ENCODE data around the gene TMEM203.

Gene TMEM203

DNA sequence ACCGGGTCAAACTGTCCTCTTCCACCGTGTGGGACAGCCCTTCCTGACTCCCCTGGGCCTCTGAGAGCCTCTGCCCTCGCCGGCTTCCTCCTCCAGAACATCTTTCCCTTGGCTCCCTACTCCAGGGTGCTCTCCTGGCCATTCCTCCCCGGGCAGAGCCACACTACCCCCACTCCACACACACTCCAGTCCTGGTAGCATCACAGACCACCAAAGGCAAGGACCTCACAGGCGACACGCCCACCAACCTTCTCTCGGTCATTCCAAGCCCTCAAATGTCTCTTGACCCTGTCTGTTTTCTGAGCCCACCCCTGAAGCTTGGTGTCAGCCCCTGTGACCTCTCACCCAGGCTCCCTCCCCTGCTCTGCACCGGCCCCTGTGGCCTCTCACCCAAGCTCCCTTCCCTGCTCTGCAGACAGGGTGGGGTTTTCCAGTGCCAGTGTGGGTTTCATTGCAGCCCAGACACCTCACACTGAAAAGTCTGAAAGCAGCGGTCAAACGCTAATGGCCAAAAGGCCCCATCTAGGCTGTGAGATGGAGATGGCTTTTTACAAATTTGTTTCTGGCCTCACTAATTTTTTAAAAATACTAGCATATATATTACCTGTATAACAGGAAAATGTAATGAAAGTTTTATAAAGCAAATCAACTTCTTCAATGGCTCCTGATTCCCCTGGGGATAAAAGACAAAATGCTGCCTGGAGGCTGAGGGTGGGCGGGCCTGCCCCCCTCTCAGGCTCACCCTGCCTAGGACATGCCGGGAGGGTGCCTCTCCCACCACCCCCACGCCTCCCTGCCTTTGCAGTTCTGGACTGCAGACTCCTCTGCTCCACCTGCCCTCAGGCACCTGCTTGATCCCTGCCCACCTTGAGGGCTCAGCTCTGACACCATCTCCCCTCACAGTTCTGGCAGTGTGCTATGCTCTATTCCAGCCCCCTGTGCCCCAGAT is 46.1 kb downstream of the TMEM203 start:
- TF ChIP-seq, protein P1, sequence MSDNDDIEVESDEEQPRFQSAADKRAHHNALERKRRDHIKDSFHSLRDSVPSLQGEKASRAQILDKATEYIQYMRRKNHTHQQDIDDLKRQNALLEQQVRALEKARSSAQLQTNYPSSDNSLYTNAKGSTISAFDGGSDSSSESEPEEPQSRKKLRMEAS (IDR thresholded peaks at IDR 0.05) = no peak
- no peak for TF ChIP-seq YY1 (IDR thresholded peaks at IDR 0.05; ENCODE audit: low read depth)
- no peak for TF ChIP-seq FOXM1 (IDR thresholded peaks at IDR 0.05; ENCODE audit: borderline replicate concordance, low read depth)

DNA sequence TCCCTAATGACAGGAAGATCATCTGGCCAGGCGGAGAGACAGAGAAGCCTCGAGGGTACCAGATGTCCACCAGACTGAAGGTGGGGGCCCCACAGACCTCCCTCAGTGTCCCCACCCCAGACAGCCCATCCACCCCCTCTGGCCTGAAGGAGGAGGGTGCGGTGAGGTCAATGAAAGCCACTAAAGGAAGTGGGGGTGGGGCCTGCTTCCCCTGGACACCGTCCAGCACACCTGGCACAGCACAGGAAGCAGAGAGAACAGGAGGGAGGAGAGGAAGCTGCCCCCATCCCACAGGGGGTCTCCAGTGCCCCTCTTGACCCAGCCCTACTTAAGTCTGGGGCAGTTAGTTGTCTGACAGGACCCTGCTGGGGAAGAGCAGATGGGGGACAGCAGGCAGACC is 46.8 kb downstream of the TMEM203 start:
- TF ChIP-seq, protein P1 (IDR thresholded peaks at IDR 0.05) = no peak
- TF ChIP-seq EP300 (IDR thresholded peaks at IDR 0.05; ENCODE audit: borderline replicate concordance) = no peak
- TF ChIP-seq TEAD4 (IDR thresholded peaks at IDR 0.05) = no peak
- TF ChIP-seq TCF12 (IDR thresholded peaks at IDR 0.05; ENCODE audit: low read depth) = no peak
- TF ChIP-seq RAD21 (IDR thresholded peaks at IDR 0.05; ENCODE audit: low read depth) = no peak

DNA sequence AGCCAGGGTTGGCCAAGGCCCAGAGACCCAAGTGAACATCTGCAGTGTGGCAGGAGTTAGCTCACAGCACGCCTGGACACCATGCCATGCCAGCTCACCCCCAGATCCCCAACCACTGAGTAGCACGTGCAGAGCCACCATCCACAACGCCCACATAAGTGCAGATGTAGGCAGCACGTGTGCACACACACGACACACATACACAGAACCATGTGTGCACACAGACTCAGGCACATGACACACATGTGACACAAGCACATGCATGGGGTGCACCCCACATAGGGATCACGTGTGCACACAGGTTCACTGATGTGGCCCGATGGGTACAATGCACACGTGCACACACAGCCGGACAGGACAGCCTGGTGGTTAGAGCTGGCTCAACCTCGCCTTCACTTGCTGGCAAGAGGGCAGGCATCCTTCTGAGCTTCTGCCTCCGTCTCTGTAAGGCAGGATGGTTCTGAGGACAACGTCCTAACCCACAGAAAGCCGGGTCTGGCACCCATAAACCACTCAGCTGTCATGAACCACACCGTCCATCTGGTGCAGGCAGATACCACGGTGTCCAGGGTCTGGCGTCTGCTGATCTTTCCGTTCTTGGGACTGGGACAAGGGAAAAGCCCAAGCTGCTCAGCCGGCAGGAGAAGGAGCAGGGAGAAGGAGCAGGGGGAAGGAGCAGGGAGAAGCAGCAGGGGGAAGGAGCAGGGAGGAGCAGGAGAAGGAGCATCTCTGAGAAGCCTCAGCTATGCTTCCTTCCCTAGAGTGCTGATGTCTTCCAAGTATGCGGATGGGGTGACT is 47.6 kb downstream of the TMEM203 start:
- TF ChIP-seq RAD21 (IDR thresholded peaks at IDR 0.05; ENCODE audit: low read depth) (no peak), EP300 (IDR thresholded peaks at IDR 0.05; ENCODE audit: borderline replicate concordance) (no peak), YY1 (IDR thresholded peaks at IDR 0.05; ENCODE audit: low read depth) (no peak)
- TF ChIP-seq, protein P2, sequence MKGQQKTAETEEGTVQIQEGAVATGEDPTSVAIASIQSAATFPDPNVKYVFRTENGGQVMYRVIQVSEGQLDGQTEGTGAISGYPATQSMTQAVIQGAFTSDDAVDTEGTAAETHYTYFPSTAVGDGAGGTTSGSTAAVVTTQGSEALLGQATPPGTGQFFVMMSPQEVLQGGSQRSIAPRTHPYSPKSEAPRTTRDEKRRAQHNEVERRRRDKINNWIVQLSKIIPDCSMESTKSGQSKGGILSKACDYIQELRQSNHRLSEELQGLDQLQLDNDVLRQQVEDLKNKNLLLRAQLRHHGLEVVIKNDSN (IDR thresholded peaks at IDR 0.05) = no peak

DNA sequence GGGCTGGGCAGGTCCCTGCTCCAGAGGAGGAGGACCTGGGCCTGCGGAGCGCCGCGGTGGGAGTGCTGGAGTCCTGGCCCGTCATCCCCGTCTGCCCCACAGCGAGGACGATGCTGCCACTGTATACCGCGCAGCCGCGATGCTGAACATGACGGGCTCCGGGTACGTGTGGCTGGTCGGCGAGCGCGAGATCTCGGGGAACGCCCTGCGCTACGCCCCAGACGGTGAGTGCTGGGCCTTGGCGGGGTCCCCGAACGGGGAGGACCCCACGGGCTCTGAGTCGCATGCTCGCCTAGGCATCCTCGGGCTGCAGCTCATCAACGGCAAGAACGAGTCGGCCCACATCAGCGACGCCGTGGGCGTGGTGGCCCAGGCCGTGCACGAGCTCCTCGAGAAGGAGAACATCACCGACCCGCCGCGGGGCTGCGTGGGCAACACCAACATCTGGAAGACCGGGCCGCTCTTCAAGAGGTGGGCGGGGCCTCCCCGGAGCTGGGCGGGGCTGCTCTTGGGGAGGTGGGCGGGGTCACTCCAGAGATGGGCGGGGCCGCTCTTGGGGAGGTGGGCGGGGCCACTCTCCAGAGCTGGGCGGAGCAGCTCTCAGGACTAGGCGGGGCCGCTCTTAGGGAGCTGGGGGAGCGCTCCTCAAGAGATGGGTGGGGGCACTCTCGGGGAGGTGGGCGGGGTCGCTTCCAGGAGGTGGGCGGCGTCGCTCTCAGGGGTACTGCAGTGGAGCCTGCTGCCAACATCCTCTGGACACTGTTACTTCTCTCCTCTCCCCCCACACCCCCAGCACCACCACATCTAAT is 48.7 kb downstream of the TMEM203 start:
- TF ChIP-seq, protein P1 (IDR thresholded peaks at IDR 0.05) = no peak
- no peak for TF ChIP-seq EP300 (IDR thresholded peaks at IDR 0.05; ENCODE audit: borderline replicate concordance)
- TF ChIP-seq EGR1 (IDR thresholded peaks at IDR 0.05) = no peak

Data from Ishikawa (cell line).